DOHH2 (cell line): ENCODE data around the gene ARHGEF9.
A peak's percentile ranks its signal among the peaks of the same experiment; 100 is the strongest.

ENCODE experiments used
- H3F3A ChIP-seq: fragments of 200-600 bp; sonication (generic), shearing (Covaris generic); 2 replicates; pipeline ENCODE4 v1.6.0; 2016; ENCODE audit warnings: antibody characterized with exemption, mild to moderate bottlenecking; ENCODE audit not compliant: control insufficient read depth, insufficient read depth
- H3K27ac ChIP-seq: fragments of 200-600 bp; sonication (generic); 2 replicates; pipeline ENCODE4 v1.5.1; 2014; ENCODE audit warnings: low read depth, mild to moderate bottlenecking, low read length, moderate library complexity
- H3K27me3 ChIP-seq: fragments of 200-600 bp; sonication (generic); 2 replicates; pipeline ENCODE4 v1.6.1; 2014; ENCODE audit warnings: mild to moderate bottlenecking, low read length, mixed read lengths; ENCODE audit not compliant: control insufficient read depth
- H3K36me3 ChIP-seq: fragments of 200-600 bp; sonication (generic); 2 replicates; pipeline ENCODE4 v1.6.1; 2014; ENCODE audit warnings: mild to moderate bottlenecking, low read length, moderate library complexity, mixed read lengths; ENCODE audit not compliant: control insufficient read depth
- H3K4me1 ChIP-seq: fragments of 200-600 bp; sonication (generic); 2 replicates; pipeline ENCODE4 v1.6.1; 2014; ENCODE audit warnings: mild to moderate bottlenecking, low read length, mixed read lengths; ENCODE audit not compliant: control insufficient read depth
- H3K4me2 ChIP-seq: fragments of 200-600 bp; sonication (generic); 2 replicates; pipeline ENCODE4 v1.6.0; 2014; ENCODE audit warnings: mild to moderate bottlenecking, low read length, moderate library complexity
- H3K4me3 ChIP-seq: fragments of 200-600 bp; sonication (generic); 2 replicates; pipeline ENCODE4 v1.5.1; 2014; ENCODE audit warnings: mild to moderate bottlenecking, low read length, mixed read lengths
- H3K79me2 ChIP-seq: fragments of 200-600 bp; sonication (generic); 2 replicates; pipeline ENCODE4 v1.6.1; 2014; ENCODE audit warnings: mild to moderate bottlenecking, low read length, mixed read lengths; ENCODE audit not compliant: control insufficient read depth
- H3K9me2 ChIP-seq: fragments of 200-600 bp; sonication (generic); replicated peaks from 2 replicates; pipeline ENCODE4 v1.6.1; 2014; ENCODE audit warnings: mild to moderate bottlenecking, low read length, mixed read lengths; ENCODE audit not compliant: control insufficient read depth
- H3K9me3 ChIP-seq: fragments of 200-600 bp; sonication (generic); 2 replicates; pipeline ENCODE4 v1.6.1; 2014; ENCODE audit warnings: antibody characterized with exemption, low read length, mixed read lengths; ENCODE audit not compliant: control insufficient read depth, insufficient read depth
- H4K20me1 ChIP-seq: fragments of 200-600 bp; sonication (generic); 2 replicates; pipeline ENCODE4 v1.6.0; 2014; ENCODE audit warnings: low read depth, mild to moderate bottlenecking, antibody characterized with exemption, low read length, moderate library complexity; ENCODE audit not compliant: control insufficient read depth, insufficient read depth
- EZH2phosphoT487 ChIP-seq: fragments of 200-600 bp; sonication (generic); IDR thresholded peaks from 2 replicates; pipeline ENCODE4 v1.6.1; 2017; ENCODE audit warnings: borderline replicate concordance, mild to moderate bottlenecking, antibody characterized with exemption, low read length, moderate library complexity, mixed read lengths
- TF ChIP-seq, protein P1 (sequence below): fragments of 200-600 bp; sonication (generic); IDR thresholded peaks from one replicate; pipeline ENCODE4 v1.5.1; 2014; ENCODE audit warnings: antibody characterized with exemption, mild to moderate bottlenecking, low read depth, low read length; ENCODE audit not compliant: poor library complexity, severe bottlenecking

Gene ARHGEF9

DNA sequence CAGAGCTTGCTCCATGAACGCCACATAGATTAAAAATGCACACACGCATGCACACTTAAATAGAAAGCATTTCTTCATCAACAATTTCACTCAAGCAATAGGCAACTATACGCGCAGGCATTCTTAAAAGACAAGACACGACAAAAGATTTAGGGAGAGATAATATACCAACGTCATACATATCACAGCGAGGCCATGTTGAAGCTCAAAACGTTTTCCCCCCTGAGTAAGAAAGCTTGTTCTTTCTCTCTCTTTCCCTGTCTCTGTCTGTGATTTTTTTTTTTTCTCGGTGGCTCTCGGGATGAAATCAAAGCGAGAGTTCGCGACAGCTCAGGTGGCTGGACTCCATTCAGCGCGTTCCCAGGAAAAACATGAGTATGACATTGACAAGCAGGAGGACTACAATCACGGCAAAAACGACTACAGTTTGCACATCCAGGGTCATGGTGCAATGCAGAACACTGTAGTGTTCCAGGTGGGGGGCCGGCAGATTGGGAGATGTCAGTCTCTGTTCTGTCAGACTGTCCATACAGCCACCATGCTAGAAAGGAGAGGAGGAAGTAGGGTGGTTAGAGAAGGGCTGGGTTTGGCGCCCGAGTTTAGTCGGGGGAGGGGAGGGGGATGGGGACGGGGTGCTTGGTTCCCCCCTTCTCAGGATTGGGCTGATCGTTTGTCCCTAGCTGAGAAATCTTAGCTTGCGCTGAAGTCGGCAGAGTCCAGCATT is 30.7 kb downstream of the ARHGEF9 start:
- Histone ChIP-seq H3F3A (no peaks in the 10 kb centered on the region), H3K27me3 (no peaks in the 10 kb centered on the region), H3K4me2 (peak overlapping the region; percentile 84), H4K20me1 (0 out of 2 replicates have a peak, but pooled peaks cover 2% of the 10 kb centered on the region), H3K4me1 (peaks cover 15% of the 10 kb centered on the region), H3K36me3 (no peaks in the 10 kb centered on the region), H3K9me2 (no peaks in the 10 kb centered on the region), H3K9me3 (no peaks in the 10 kb centered on the region), H3K4me3 (peak overlapping the region; percentile 86), H3K27ac (peak overlapping the region; percentile 66), H3K79me2 (peaks cover 55% of the 10 kb centered on the region)
- TF ChIP-seq, protein P1, sequence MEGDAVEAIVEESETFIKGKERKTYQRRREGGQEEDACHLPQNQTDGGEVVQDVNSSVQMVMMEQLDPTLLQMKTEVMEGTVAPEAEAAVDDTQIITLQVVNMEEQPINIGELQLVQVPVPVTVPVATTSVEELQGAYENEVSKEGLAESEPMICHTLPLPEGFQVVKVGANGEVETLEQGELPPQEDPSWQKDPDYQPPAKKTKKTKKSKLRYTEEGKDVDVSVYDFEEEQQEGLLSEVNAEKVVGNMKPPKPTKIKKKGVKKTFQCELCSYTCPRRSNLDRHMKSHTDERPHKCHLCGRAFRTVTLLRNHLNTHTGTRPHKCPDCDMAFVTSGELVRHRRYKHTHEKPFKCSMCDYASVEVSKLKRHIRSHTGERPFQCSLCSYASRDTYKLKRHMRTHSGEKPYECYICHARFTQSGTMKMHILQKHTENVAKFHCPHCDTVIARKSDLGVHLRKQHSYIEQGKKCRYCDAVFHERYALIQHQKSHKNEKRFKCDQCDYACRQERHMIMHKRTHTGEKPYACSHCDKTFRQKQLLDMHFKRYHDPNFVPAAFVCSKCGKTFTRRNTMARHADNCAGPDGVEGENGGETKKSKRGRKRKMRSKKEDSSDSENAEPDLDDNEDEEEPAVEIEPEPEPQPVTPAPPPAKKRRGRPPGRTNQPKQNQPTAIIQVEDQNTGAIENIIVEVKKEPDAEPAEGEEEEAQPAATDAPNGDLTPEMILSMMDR = no peak
- no peak for TF ChIP-seq EZH2phosphoT487

DNA sequence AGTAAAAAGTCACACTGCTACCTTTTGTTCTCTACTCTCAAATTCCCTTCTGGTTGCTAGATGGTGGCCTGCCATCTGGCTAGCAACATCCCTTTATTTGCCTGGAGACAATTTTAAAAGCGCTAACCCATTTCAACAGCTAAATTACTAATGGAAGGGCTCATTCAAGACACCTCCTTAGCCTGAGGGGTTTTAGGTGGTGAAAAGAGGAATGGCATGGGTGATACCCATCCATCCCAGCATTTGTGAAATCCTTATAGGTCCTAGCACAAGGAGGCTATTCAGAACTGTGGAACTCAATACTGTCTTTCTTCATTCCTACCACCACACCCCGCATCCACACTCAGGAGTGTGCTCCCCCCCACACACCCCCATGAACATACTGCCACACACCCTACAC is 33.5 kb downstream of the ARHGEF9 start:
- no peaks in the 10 kb centered on the region for H3F3A ChIP-seq

DNA sequence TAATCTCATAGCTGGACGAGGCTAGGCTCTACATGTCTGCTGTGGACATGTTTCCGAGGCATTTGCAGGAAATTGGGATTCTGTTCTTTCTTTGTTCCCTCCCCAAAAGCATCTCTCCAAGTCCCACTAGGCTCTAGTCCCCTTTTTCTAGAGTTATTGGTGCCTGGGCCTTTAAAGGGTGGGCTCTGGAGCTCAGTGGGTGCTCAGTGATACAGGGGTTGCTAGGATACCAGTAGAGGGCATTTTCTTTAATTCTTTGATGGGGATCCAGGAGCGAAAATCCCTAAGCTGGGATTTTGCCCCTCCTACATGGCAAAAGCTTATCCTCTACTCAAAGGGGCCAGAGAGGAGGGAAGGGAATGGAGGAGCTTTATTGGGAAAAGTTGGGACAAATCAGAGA is 34.2 kb downstream of the ARHGEF9 start:
- Histone ChIP-seq H3K4me3 (no peak overlapping the region), H3K27ac (no peak overlapping the region), H3K36me3 (no peaks in the 10 kb centered on the region), H3K9me3 (no peaks in the 10 kb centered on the region), H3K79me2 (peaks cover 72% of the 10 kb centered on the region), H3K9me2 (no peaks in the 10 kb centered on the region), H3K4me2 (no peak overlapping the region), H4K20me1 (0 out of 2 replicates have a peak, but pooled peaks cover 2% of the 10 kb centered on the region), H3K4me1 (peaks cover 24% of the 10 kb centered on the region), H3K27me3 (no peaks in the 10 kb centered on the region), H3F3A (no peaks in the 10 kb centered on the region)
- TF ChIP-seq, protein P1 = no peak
- TF ChIP-seq EZH2phosphoT487 = no peak

More for the DNA sequence above, 33.5 kb downstream of the ARHGEF9 start:
- H3K9me2 ChIP-seq = no peaks in the 10 kb centered on the region
- no peak overlapping the region for H3K4me2 ChIP-seq
- H3K4me1 ChIP-seq = peaks cover 22% of the 10 kb centered on the region
- H3K27ac ChIP-seq = no peak overlapping the region
- H3K9me3 ChIP-seq = no peaks in the 10 kb centered on the region
- no peaks in the 10 kb centered on the region for H3K27me3 ChIP-seq
- TF ChIP-seq, protein P1 = no peak
- TF ChIP-seq EZH2phosphoT487 = no peak
- H3K36me3 ChIP-seq = no peaks in the 10 kb centered on the region
- 0 out of 2 replicates have a peak, but pooled peaks cover 2% of the 10 kb centered on the region for H4K20me1 ChIP-seq
- peaks cover 66% of the 10 kb centered on the region for H3K79me2 ChIP-seq
- no peak overlapping the region for H3K4me3 ChIP-seq
